ENCODE measurements around the gene FREM2. TPM values are rescaled to one million over a fixed set of nuclear protein-coding genes. Genes with fewer than 3 reads are reported as not detected.

The FREM2 gene
- total RNA-seq, 3 donors from 2014 or later, result 0.33 to 0.96 (median 0.59) TPM

- intact Hi-C loops (cut with DNase I; ENCODE audit: low total_unique reads), result no loop called here
- H3K36me3 ChIP-seq, result no peaks in the 10 kb centered on the region
- TF ChIP-seq POLR2AphosphoS5 (IDR thresholded peaks at IDR 0.05) (no peak), CTCF (IDR thresholded peaks at IDR 0.05) (no peak), POLR2A (IDR thresholded peaks at IDR 0.05) (no peak)
Observed at GRCh38 chr13:38844581-38844980, 157.7 kb downstream of the FREM2 start.

GRCh38 chr13:38848360-38848759, 161.5 kb downstream of the FREM2 start:
- intact Hi-C loops (cut with DNase I; ENCODE audit: low total_unique reads), result no loop called here
- Histone ChIP-seq H3K9me3 (no peaks in the 10 kb centered on the region), H3K4me1 (no peaks in the 10 kb centered on the region), H3K27me3 (no peaks in the 10 kb centered on the region), H3K4me3 (no peak overlapping the region), H3K27ac (no peak overlapping the region), H3K36me3 (no peaks in the 10 kb centered on the region)
- DNase-seq (ENCODE audit: low spot score in 2 of 2), result no peak
- TF ChIP-seq CTCF (IDR thresholded peaks at IDR 0.05), result no peak
- no peak for TF ChIP-seq POLR2A (IDR thresholded peaks at IDR 0.05)
- TF ChIP-seq POLR2AphosphoS5 (IDR thresholded peaks at IDR 0.05), result no peak

More at GRCh38 chr13:38844581-38844980, 157.7 kb downstream of the FREM2 start:
- no peaks in the 10 kb centered on the region for H3K27me3 ChIP-seq
- no peaks in the 10 kb centered on the region for H3K9me3 ChIP-seq
- H3K4me3 ChIP-seq, result no peak overlapping the region
- H3K27ac ChIP-seq, result no peak overlapping the region
- no peaks in the 10 kb centered on the region for H3K4me1 ChIP-seq
- DNase-seq (ENCODE audit: low spot score in 2 of 2), result no peak

GRCh38 chr13:38849315-38849714, 162.4 kb downstream of the FREM2 start:
- TF ChIP-seq POLR2A (IDR thresholded peaks at IDR 0.05) (no peak), POLR2AphosphoS5 (IDR thresholded peaks at IDR 0.05) (no peak), CTCF (IDR thresholded peaks at IDR 0.05) (no peak)
- H3K4me1 ChIP-seq, result no peaks in the 10 kb centered on the region
- no peaks in the 10 kb centered on the region for H3K27me3 ChIP-seq
- no peak for DNase-seq (ENCODE audit: low spot score in 2 of 2)
- intact Hi-C loops (cut with DNase I; ENCODE audit: low total_unique reads), result no loop called here
- H3K9me3 ChIP-seq, result no peaks in the 10 kb centered on the region
- H3K4me3 ChIP-seq, result no peak overlapping the region
- H3K27ac ChIP-seq, result no peak overlapping the region
- H3K36me3 ChIP-seq, result no peaks in the 10 kb centered on the region

GRCh38 chr13:38850868-38851626, 164.2 kb downstream of the FREM2 start:
- no peaks in the 10 kb centered on the region for H3K36me3 ChIP-seq
- no peak overlapping the region for H3K27ac ChIP-seq
- no peaks in the 10 kb centered on the region for H3K9me3 ChIP-seq
- H3K27me3 ChIP-seq, result no peaks in the 10 kb centered on the region
- H3K4me3 ChIP-seq, result no peak overlapping the region
- TF ChIP-seq CTCF (IDR thresholded peaks at IDR 0.05) (no peak), POLR2A (IDR thresholded peaks at IDR 0.05) (no peak), POLR2AphosphoS5 (IDR thresholded peaks at IDR 0.05) (no peak)
- no peak for DNase-seq (ENCODE audit: low spot score in 2 of 2)
- intact Hi-C loops (cut with DNase I; ENCODE audit: low total_unique reads), result no loop called here
- H3K4me1 ChIP-seq, result no peaks in the 10 kb centered on the region

GRCh38 chr13:38854226-38854625, 167.3 kb downstream of the FREM2 start:
- Histone ChIP-seq H3K9me3 (no peaks in the 10 kb centered on the region), H3K4me1 (no peaks in the 10 kb centered on the region), H3K27ac (no peak overlapping the region), H3K4me3 (no peak overlapping the region), H3K36me3 (no peaks in the 10 kb centered on the region), H3K27me3 (no peaks in the 10 kb centered on the region)
- no peak for TF ChIP-seq POLR2A (IDR thresholded peaks at IDR 0.05)
- no peak for TF ChIP-seq CTCF (IDR thresholded peaks at IDR 0.05)
- no peak for TF ChIP-seq POLR2AphosphoS5 (IDR thresholded peaks at IDR 0.05)
- no peak for DNase-seq (ENCODE audit: low spot score in 2 of 2)
- intact Hi-C loops (cut with DNase I; ENCODE audit: low total_unique reads), result no loop called here

Measured in breast epithelium (tissue), 4 donors.